HG02798 (cell line): Measurements from ENCODE around the gene FBF1.

Source experiments
- ATAC-seq: cut with Tn5 transposase; IDR thresholded peaks from one replicate; pipeline ENCODE4 v1.9.1; 2021; ENCODE audit warnings: mild to moderate bottlenecking; ENCODE audit not compliant: unreplicated experiment, poor library complexity

Gene FBF1

GRCh38 chr17:75950855-75951554, 10.2 kb upstream of the FBF1 start:
- ATAC-seq, result no peak

- no peak for ATAC-seq
Observed at GRCh38 chr17:75950421-75950820, 9.6 kb upstream of the FBF1 start.

- ATAC-seq, result no peak
Observed at GRCh38 chr17:75945211-75945610, 4.4 kb upstream of the FBF1 start.

- ATAC-seq, result no peak
Observed at GRCh38 chr17:75943491-75943890, 2.6 kb upstream of the FBF1 start.

GRCh38 chr17:75942473-75942872, 1.6 kb upstream of the FBF1 start:
- no peak for ATAC-seq

- ATAC-seq, result no peak
Observed at GRCh38 chr17:75941442-75941819, 589 bp upstream of the FBF1 start.

GRCh38 chr17:75937652-75938051, 3.2 kb downstream of the FBF1 start:
- ATAC-seq, result no peak

GRCh38 chr17:75933808-75934207, 7.0 kb downstream of the FBF1 start:
- ATAC-seq, result no peak

GRCh38 chr17:75932852-75933251, 8.0 kb downstream of the FBF1 start:
- no peak for ATAC-seq

GRCh38 chr17:75931062-75931461, 9.8 kb downstream of the FBF1 start:
- ATAC-seq, result no peak

- no peak for ATAC-seq
Observed at GRCh38 chr17:75927286-75927922, 13.4 kb downstream of the FBF1 start.

GRCh38 chr17:75926456-75926855, 14.4 kb downstream of the FBF1 start:
- no peak for ATAC-seq

- ATAC-seq, result no peak
Observed at GRCh38 chr17:75925912-75926311, 14.9 kb downstream of the FBF1 start.

- no peak for ATAC-seq
Observed at GRCh38 chr17:75925103-75925502, 15.7 kb downstream of the FBF1 start.

- ATAC-seq, result no peak
Observed at GRCh38 chr17:75922963-75923874, 17.6 kb downstream of the FBF1 start.

GRCh38 chr17:75922173-75922961, 18.5 kb downstream of the FBF1 start:
- no peak for ATAC-seq

- no peak for ATAC-seq
Observed at GRCh38 chr17:75921596-75921995, 19.2 kb downstream of the FBF1 start.

GRCh38 chr17:75920045-75920560, 20.7 kb downstream of the FBF1 start:
- ATAC-seq, result no peak

- no peak for ATAC-seq
Observed at GRCh38 chr17:75919611-75920010, 21.2 kb downstream of the FBF1 start.

- ATAC-seq, result no peak
Observed at GRCh38 chr17:75917917-75918445, 22.9 kb downstream of the FBF1 start.
